ENCODE measurements around the gene NISCH. TPM values are rescaled to one million over a fixed set of nuclear protein-coding genes. Genes with fewer than 3 reads are reported as not detected.

NISCH gene
- total RNA-seq, 1 donor from 2014 or later: 240 TPM

DNA sequence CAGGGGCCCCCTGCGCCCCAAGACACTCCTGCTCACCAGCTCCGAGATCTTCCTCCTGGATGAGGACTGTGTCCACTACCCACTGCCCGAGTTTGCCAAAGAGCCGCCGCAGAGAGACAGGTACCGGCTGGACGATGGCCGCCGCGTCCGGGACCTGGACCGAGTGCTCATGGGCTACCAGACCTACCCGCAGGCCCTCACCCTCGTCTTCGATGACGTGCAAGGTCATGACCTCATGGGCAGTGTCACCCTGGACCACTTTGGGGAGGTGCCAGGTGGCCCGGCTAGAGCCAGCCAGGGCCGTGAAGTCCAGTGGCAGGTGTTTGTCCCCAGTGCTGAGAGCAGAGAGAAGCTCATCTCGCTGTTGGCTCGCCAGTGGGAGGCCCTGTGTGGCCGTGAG, 36.7 kb downstream of the NISCH start:
- TF ChIP-seq, protein P1, sequence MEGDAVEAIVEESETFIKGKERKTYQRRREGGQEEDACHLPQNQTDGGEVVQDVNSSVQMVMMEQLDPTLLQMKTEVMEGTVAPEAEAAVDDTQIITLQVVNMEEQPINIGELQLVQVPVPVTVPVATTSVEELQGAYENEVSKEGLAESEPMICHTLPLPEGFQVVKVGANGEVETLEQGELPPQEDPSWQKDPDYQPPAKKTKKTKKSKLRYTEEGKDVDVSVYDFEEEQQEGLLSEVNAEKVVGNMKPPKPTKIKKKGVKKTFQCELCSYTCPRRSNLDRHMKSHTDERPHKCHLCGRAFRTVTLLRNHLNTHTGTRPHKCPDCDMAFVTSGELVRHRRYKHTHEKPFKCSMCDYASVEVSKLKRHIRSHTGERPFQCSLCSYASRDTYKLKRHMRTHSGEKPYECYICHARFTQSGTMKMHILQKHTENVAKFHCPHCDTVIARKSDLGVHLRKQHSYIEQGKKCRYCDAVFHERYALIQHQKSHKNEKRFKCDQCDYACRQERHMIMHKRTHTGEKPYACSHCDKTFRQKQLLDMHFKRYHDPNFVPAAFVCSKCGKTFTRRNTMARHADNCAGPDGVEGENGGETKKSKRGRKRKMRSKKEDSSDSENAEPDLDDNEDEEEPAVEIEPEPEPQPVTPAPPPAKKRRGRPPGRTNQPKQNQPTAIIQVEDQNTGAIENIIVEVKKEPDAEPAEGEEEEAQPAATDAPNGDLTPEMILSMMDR (IDR thresholded peaks at IDR 0.05; ENCODE audit: unreplicated experiment): no peak
- peaks cover 4% of the 10 kb centered on the region for H3K4me1 Mint-ChIP-seq
- no peak overlapping the region for H3K27ac Mint-ChIP-seq
- no peak for DNase-seq (ENCODE audit: low spot score in 2 of 2, unreplicated experiment in 2 of 2)
- no peaks in the 10 kb centered on the region for H3K27me3 Mint-ChIP-seq (ENCODE audit: low read depth)
- H3K36me3 Mint-ChIP-seq: peaks cover 28% of the 10 kb centered on the region
- no peaks in the 10 kb centered on the region for H3K9me3 Mint-ChIP-seq
- no peak overlapping the region for H3K4me3 Mint-ChIP-seq

DNA sequence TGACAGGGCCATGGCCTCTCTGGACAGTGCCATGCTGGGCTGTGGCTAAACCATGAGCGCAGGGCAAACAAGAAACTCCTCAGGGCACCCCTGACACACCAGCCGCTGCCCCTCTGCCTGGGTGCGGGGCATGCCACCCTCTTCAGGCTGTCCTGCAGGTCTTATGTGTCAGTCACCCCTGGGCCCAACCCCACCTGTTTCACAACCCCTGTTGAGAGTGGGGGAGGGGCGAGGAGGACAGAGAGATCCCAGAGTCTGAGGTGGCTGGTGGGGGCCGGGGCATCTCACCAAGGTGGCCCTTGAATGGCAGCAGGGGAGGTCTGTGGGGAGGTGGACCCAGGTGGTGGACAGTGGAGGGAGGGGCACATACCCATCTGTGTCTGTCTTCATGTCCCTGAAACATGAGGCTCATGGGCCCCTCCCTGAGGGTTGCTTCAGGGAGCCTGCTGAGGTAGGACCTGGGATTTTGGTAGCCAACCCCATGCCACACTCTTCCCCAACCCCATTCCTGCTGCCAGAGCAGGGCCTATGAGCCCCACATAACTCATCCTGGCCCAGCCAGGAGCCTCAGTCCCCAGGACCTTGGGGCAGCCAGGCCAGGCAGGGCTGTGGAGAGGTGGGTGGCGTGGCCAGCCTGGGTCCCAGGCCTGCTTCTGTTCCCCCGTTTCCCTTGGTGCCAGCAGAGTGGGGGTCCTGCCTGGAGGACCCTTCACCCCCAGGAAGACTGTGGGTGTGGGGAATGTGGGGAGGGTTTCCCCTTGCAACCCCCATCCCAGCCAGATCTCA, 38.0 kb downstream of the NISCH start:
- H3K4me3 Mint-ChIP-seq: no peak overlapping the region
- DNase-seq (ENCODE audit: low spot score in 2 of 2, unreplicated experiment in 2 of 2): no peak
- no peaks in the 10 kb centered on the region for H3K27me3 Mint-ChIP-seq (ENCODE audit: low read depth)
- no peak overlapping the region for H3K27ac Mint-ChIP-seq
- H3K36me3 Mint-ChIP-seq: peaks cover 19% of the 10 kb centered on the region
- H3K4me1 Mint-ChIP-seq: peaks cover 4% of the 10 kb centered on the region
- TF ChIP-seq, protein P1 (IDR thresholded peaks at IDR 0.05; ENCODE audit: unreplicated experiment): no peak
- H3K9me3 Mint-ChIP-seq: no peaks in the 10 kb centered on the region

DNA sequence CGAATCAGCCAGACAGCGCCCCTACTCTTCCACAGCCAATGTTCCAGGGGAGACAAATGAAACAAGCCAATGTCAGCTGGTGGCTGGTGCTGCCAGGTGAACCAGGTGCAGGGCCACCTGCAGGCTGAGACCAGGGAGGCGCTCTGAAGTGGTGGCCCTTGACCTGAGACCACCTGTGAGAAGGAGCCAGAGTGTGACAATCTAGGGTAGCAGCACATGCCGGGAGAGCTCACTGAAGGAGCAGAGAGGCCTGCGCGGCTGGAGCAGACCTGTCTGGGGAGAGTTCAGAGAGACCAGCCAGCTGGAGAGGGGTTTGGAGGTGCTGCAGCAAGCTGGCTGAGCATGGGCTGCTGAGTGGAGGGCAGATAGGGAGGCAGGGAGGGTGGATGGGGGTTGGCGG, 39.0 kb downstream of the NISCH start:
- no peaks in the 10 kb centered on the region for H3K27me3 Mint-ChIP-seq (ENCODE audit: low read depth)
- peaks cover 19% of the 10 kb centered on the region for H3K36me3 Mint-ChIP-seq
- peaks cover 4% of the 10 kb centered on the region for H3K4me1 Mint-ChIP-seq
- H3K4me3 Mint-ChIP-seq: no peak overlapping the region
- H3K27ac Mint-ChIP-seq: peak overlapping the region; percentile 80
- no peak for DNase-seq (ENCODE audit: low spot score in 2 of 2, unreplicated experiment in 2 of 2)
- H3K9me3 Mint-ChIP-seq: no peaks in the 10 kb centered on the region
- TF ChIP-seq, protein P1 (IDR thresholded peaks at IDR 0.05; ENCODE audit: unreplicated experiment): no peak

DNA sequence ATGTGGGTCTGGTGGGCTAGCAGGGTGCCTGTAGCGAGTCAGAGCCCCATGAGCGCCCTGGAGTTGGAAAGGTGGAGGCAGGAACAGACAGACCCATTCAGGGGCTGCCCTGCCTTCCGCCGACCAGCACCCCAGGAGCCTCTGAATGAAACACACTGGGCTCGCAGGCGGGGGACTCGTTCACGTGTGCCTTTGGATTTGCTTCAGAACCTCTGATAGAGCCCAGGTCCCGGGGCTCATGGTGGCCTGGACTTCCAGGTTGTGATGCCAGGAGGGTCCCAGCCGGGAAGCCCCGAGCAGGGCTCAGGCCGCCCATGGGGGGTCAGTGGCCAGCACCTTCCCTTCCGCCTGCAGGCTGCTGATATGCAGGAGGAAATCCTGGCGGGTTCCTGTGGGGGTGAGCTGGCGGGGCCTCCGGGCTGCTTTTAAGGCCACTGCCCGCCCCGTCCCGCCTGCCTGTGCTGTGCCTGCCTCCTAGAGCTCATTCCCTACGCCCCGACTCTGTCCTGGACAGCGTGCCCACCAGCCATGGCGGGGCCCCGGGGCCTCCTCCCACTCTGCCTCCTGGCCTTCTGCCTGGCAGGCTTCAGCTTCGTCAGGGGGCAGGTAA, 39.6 kb downstream of the NISCH start, which contains the start of gene STAB1:
STAB1 (plus strand) TSS at position 453 of the 610 bp plus-strand sequence; CDS start at position 529, 76 bp downstream.
- Mint-ChIP-seq H3K4me3 (no peak within 1 kb of the TSS), H3K36me3 (peaks cover 19% of the 10 kb centered on the region), H3K4me1 (peaks cover 4% of the 10 kb centered on the region), H3K27ac (peak within 1 kb of the TSS; percentile 80), H3K9me3 (no peaks in the 10 kb centered on the region), H3K27me3 (ENCODE audit: low read depth) (no peaks in the 10 kb centered on the region)
- TF ChIP-seq, protein P1 (IDR thresholded peaks at IDR 0.05; ENCODE audit: unreplicated experiment): no peak
- no peak for DNase-seq (ENCODE audit: low spot score in 2 of 2, unreplicated experiment in 2 of 2)

DNA sequence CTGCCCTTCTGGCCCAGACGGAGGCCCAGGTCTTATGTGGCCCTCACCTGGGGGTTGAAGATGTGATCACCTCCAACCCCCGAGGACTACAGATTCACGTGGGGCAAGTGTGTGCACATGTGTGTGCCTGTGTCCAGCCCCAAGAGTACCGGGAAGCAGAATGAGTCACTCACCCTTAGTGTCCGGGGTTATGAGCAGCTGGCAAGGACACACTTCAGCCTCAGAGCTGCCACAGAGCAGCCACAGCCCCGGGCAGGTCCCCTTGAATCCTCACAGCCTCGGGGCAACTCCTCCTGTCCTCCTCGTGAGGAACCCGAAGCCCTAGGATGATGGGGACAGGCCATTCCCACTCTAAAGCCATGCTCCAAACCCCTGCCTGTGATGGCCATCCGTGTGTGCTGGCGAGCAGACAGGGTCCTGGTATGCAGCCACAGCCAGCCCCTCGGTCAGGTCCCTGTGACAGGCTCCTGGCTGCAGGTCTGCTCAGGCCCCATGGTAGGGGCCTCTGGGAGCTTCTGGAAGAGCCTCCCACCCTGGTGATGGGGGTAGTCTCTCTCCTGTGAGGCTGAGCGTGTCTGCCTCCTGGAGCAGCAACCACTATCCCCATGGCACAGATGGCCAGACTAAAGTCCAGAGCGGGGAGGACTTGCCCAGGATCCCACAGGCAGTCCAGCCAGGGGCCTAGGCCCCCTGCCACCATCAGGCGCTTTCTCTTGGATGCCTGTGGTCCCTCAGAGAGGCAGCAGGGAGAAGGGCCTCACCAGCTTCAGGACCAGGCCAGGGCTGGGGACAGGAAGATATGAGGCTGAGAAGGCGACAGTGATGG, 40.6 kb downstream of the NISCH start:
- Mint-ChIP-seq H3K27ac (no peak overlapping the region), H3K36me3 (peaks cover 15% of the 10 kb centered on the region), H3K4me1 (peaks cover 4% of the 10 kb centered on the region), H3K9me3 (no peaks in the 10 kb centered on the region), H3K4me3 (no peak overlapping the region), H3K27me3 (ENCODE audit: low read depth) (no peaks in the 10 kb centered on the region)
- no peak for DNase-seq (ENCODE audit: low spot score in 2 of 2, unreplicated experiment in 2 of 2)
- TF ChIP-seq, protein P1 (IDR thresholded peaks at IDR 0.05; ENCODE audit: unreplicated experiment): no peak

Measured in mesothelial cell of epicardium (in vitro differentiated cells).